Measurements from ENCODE around the gene WDR36.

WDR36 gene

GRCh38 chr5:111106320-111106948 is 14.3 kb downstream of the WDR36 start:
- DNase-seq (ENCODE audit: low read depth): no peak

- DNase-seq (ENCODE audit: low read depth): no peak
Observed at GRCh38 chr5:111107371-111107770, 15.2 kb downstream of the WDR36 start.

GRCh38 chr5:111111956-111112355 is 19.8 kb downstream of the WDR36 start:
- DNase-seq (ENCODE audit: low read depth): no peak

- no peak for DNase-seq (ENCODE audit: low read depth)
Observed at GRCh38 chr5:111113678-111114077, 21.5 kb downstream of the WDR36 start.

GRCh38 chr5:111115229-111115628 is 23.1 kb downstream of the WDR36 start:
- DNase-seq (ENCODE audit: low read depth): no peak

- DNase-seq (ENCODE audit: low read depth): no peak
Observed at GRCh38 chr5:111116550-111116949, 24.4 kb downstream of the WDR36 start.

DNA sequence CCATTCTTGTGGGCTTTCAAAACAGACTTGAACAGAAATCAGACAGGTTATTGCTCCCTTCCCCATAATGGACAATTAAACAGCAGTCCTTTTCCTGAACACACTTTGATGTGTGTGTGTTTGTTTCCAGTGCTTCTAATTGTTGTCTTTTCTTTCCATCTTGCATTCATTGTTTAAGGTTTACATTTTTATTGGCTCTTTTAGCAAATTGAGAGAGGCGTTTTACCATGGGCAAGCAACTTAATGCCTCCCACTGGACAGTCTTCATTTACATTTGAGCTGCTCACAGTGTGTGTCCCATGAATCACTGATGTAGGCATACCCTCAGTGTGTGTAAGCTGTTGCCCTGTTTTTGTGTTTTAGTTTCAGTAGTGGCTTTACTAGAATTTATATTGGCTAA is 25.0 kb downstream of the WDR36 start:
- no peak for DNase-seq (ENCODE audit: low read depth)

GRCh38 chr5:111119221-111119620 is 27.1 kb downstream of the WDR36 start:
- no peak for DNase-seq (ENCODE audit: low read depth)

DNA sequence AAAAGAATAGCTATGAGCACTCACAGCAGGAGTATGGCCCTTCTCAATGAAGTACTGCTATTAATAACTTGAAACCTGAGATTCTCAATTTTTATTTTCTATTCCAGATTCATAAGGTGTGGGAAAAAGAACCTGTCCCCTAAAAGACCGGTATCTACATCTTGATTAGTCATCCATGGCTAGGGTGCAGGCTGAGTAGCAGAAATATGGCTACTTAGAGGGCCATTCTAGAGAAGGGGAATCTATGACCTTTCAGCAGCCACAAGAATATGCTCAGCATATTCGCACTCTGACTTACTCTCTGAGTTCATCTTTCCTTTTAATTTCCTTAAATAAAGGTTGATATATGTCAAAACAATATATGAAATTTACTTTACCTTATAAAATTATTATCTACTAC is 27.7 kb downstream of the WDR36 start:
- DNase-seq (ENCODE audit: low read depth): no peak

DNA sequence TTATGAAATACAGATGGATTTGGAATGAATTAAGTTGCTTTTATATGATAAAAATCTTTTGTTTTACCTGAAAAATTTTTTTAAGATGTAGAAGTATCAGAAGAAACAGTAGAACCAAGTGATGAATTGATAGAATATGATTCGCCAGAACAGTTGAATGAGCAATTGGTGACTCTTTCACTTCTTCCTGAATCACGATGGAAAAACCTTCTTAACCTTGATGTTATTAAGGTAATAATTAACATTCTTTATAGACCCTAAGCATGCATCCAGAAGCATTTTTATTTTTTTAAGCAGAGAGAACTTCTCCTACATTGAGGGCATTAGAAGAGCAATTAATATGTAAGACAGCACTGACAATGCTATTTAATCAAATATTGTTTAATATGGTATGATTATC is 28.8 kb downstream of the WDR36 start:
- no peak for DNase-seq (ENCODE audit: low read depth)

DNA sequence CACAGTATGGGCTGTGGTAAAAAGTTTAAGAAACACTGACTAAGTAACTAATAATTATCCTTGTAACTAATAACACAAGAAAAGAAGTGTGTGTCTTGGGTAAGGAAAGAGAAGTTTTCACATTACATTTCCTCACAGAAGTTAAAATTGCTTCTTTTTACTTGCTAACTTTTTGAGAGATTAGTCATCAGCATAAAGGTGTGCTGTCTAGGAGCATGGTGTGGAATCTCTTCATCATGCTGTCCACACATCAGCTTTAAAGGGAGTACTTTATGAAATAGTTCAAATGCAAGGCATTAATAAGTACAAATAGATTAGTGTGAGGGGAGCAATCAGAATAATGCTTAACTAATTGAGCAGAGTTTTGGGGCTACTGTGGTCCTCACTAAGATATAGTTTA is 29.8 kb downstream of the WDR36 start:
- no peak for DNase-seq (ENCODE audit: low read depth)

DNA sequence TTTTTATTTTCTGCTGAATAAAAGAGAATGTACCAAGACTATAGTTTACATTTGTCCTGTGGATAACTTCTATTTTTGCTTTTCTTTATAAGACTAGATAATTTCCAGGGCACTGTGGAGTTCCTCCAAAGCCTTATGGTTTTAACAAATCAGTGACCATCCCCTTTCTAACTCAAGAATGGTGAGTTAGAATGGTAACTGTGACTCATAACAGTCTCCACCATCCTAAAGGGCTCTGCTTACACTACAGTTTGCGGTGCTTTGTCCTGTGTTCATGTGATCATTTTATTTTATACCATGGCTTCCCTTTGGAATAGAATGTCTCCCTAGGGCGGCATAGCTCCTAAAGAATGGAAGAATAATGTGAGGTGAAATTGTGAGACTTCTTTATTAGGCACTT is 30.2 kb downstream of the WDR36 start:
- DNase-seq (ENCODE audit: low read depth): no peak

GRCh38 chr5:111124793-111125192 is 32.6 kb downstream of the WDR36 start:
- no peak for DNase-seq (ENCODE audit: low read depth)

DNA sequence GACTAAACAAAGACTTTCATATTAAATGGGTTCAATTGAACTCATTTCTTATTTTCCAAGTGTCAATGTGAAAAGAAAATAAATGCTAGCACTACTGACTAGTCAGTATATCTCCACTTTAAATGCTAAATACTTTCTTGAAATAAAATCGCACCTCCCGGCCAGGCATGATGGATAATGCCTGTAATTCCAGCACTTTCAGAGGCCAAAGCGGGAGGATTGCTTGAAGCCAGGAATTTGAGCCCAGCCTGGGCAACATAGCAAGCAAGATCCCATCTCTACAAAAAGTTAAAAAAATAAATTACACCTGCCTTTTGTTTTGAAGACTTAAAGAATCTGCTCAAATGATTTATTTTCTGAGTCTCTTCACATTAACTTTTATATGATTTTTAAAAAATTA is 34.7 kb downstream of the WDR36 start:
- DNase-seq (ENCODE audit: low read depth): no peak

- DNase-seq (ENCODE audit: low read depth): no peak
Observed at GRCh38 chr5:111127453-111128195, 35.5 kb downstream of the WDR36 start.

GRCh38 chr5:111129938-111130337 is 37.8 kb downstream of the WDR36 start:
- DNase-seq (ENCODE audit: low read depth): no peak

DNA sequence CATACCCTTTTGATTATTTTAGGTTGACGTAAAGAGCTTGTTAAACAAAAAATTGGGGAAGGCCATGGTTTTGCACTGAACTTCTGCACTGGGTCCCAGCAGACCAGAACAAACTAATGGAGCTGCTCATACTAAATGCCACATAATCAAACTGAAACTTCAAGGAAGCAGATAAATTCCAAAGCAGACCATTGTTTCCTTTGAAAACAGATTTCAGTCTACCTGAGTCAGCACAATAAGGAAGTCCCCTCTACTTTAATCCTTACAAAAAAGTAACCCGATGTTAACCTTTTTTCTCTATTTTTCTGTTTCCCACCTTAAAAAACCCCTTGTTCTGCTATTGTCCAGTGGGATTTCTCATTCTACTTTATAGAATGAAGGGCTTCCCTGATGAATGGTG is 39.2 kb downstream of the WDR36 start:
- no peak for DNase-seq (ENCODE audit: low read depth)

DNA sequence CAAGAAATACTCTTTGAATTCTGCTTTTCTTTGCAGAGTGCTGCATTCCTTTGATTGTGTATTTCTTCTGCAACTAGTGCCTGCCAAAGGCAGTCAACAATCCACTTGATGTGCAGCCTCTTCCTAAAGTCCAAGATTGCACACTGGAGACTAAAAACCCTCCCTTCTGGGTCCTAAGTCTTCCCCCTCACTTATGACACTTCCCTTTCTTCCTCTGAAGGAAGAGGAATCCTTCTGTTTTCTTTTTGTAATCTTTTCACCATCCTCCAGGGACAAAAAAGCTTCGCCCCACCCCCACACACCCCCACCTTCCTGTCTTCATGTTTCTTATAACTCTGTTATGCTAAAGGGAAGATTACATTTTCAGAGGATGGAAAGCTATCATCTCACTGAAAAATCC is 39.9 kb downstream of the WDR36 start:
- DNase-seq (ENCODE audit: low read depth): no peak

GRCh38 chr5:111132731-111133435 is 40.7 kb downstream of the WDR36 start:
- DNase-seq (ENCODE audit: low read depth): no peak

GRCh38 chr5:111133436-111133751 is 41.2 kb downstream of the WDR36 start:
- DNase-seq (ENCODE audit: low read depth): no peak

DNA sequence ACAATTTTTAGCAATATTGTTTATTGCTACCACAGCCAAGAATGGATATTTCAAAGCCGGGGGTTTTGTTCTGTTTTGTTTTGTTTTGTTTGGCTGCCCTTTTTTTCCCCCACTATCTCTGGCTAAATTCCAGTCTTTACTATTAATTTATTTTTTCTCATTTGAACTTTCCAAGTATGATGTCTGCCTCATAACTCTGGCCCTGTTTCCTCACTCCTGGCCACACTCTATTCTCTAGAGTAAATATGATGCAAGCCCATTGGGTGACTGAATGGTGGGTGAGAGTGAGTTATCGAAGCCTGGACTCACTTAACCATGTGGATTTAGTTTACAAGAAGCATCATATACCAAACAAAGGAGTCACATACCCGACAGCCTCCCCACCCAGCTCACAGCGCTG is 41.9 kb downstream of the WDR36 start:
- peak; percentile 49 for DNase-seq (ENCODE audit: low read depth)

GRCh38 chr5:111134864-111135263 is 42.7 kb downstream of the WDR36 start:
- no peak for DNase-seq (ENCODE audit: low read depth)

DNA sequence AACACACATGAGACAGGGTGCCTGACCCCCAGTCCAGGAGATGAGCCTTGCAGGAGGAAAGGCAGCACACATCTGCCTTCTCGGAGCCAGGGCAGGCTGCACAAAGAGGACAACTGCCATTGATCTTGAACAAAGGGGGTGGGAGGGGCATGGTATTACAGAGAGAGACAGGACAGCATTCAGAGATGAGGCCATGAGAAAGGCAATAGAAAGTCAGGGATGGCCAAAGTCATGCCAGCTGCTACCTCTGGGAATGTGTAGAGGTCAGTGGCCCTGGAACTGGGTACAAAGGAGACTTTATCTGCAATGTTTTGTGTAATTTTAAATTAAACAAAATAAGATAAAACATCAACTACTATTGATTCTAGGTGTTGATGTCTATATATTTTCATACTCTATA is 43.2 kb downstream of the WDR36 start:
- no peak for DNase-seq (ENCODE audit: low read depth)

DNA sequence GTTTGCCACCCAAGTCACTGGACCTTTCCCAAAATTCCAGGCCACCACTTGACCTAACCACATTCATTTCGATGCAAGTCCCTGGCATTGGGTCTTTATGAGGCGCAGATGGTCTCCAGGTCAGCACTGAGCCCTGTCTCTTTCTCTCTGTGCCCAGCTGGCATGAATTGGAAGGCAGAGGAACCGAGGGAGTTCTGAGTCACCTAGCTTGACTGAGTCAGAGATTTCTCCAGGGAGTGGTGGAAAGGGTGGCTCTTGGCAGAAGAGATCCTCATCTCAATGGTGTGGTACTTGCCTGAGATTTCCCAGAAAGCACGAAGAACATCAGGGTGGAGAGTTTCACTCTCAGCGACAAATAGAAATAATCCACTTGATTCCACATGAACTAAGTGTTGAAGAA is 43.8 kb downstream of the WDR36 start:
- no peak for DNase-seq (ENCODE audit: low read depth)

Measured in fibroblast of the conjunctiva (primary cell).